Measurements from ENCODE around the gene MAPKBP1.

The MAPKBP1 gene

GRCh38 chr15:41777421-41777973 lies 3.2 kb downstream of the MAPKBP1 start:
- DNase-seq (ENCODE audit: low read depth) = no peak
- no peak overlapping the region for H3K4me3 ChIP-seq (ENCODE audit: low read depth, low read length)
- no peak for TF ChIP-seq CTCF (IDR thresholded peaks at IDR 0.05; ENCODE audit: control insufficient read depth, extremely low read depth, insufficient read depth)

- TF ChIP-seq CTCF (IDR thresholded peaks at IDR 0.05; ENCODE audit: control insufficient read depth, extremely low read depth, insufficient read depth) = no peak
- H3K4me3 ChIP-seq (ENCODE audit: low read depth, low read length) = no peak overlapping the region
- DNase-seq (ENCODE audit: low read depth) = no peak
Measured at GRCh38 chr15:41778521-41778920, 4.2 kb downstream of the MAPKBP1 start.

GRCh38 chr15:41779662-41780157 lies 5.4 kb downstream of the MAPKBP1 start:
- DNase-seq (ENCODE audit: low read depth) = no peak
- no peak overlapping the region for H3K4me3 ChIP-seq (ENCODE audit: low read depth, low read length)
- TF ChIP-seq CTCF (IDR thresholded peaks at IDR 0.05; ENCODE audit: control insufficient read depth, extremely low read depth, insufficient read depth) = no peak

GRCh38 chr15:41780266-41780665 lies 6.0 kb downstream of the MAPKBP1 start:
- no peak for DNase-seq (ENCODE audit: low read depth)
- H3K4me3 ChIP-seq (ENCODE audit: low read depth, low read length) = no peak overlapping the region
- TF ChIP-seq CTCF (IDR thresholded peaks at IDR 0.05; ENCODE audit: control insufficient read depth, extremely low read depth, insufficient read depth) = no peak

- H3K4me3 ChIP-seq (ENCODE audit: low read depth, low read length) = no peak overlapping the region
- DNase-seq (ENCODE audit: low read depth) = no peak
- no peak for TF ChIP-seq CTCF (IDR thresholded peaks at IDR 0.05; ENCODE audit: control insufficient read depth, extremely low read depth, insufficient read depth)
Measured at GRCh38 chr15:41780727-41781126, 6.4 kb downstream of the MAPKBP1 start.

GRCh38 chr15:41782371-41783282 lies 8.3 kb downstream of the MAPKBP1 start:
- no peak for DNase-seq (ENCODE audit: low read depth)
- H3K4me3 ChIP-seq (ENCODE audit: low read depth, low read length) = no peak overlapping the region
- no peak for TF ChIP-seq CTCF (IDR thresholded peaks at IDR 0.05; ENCODE audit: control insufficient read depth, extremely low read depth, insufficient read depth)

All from LNCaP clone FGC (cell line).